GM19372 (cell line): Measurements from ENCODE around the gene DBH.
"Not testable (repeated sequence)": the region's sequence is repeated elsewhere in the genome, so short reads cannot be mapped to it uniquely, and the experiment has no call there.

Experiments
- ATAC-seq: cut with Tn5 transposase; IDR thresholded peaks from one replicate; pipeline ENCODE4 v1.9.1; 2021; ENCODE audit warnings: mild to moderate bottlenecking, low read depth, moderate library complexity; ENCODE audit not compliant: unreplicated experiment

Gene DBH

DNA sequence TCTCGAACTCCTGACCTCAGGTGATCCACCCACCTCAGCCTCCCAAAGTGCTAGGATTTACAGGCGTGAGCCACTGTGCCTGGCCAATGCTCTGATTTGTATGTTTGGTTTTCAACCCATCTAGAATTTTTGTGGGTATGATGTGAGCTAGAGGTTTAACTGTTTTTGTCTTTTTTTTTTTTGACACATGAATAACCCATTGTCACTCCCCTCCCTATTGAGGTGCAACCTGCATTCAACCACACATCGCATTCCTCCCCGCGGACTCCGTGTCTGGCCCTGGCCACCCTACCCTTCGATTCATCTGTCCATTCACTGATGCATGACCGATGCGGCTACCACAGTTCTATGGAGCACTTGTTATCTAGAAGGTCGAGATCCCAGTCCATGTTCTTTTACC, 17.4 kb upstream of the DBH start:
- ATAC-seq, result no peak

DNA sequence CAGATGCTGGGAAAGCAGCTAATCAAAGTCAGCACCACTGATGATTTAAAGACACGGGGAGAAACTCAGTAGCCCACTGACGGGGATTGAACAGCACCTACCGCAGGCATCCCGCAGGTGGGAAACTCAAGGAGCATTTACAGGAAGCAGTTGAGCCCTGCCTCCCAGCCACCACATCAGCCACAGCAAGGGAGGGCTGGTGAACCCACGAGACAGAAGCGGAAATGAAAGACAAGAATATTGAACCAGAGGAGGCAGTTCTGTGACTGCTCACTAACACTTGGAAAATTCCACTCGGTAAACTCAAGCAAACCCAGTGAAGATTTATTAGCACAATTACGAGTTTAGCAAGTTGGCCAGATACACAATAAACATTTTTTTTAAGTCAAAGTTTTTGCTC, 16.4 kb upstream of the DBH start:
- no peak for ATAC-seq

DNA sequence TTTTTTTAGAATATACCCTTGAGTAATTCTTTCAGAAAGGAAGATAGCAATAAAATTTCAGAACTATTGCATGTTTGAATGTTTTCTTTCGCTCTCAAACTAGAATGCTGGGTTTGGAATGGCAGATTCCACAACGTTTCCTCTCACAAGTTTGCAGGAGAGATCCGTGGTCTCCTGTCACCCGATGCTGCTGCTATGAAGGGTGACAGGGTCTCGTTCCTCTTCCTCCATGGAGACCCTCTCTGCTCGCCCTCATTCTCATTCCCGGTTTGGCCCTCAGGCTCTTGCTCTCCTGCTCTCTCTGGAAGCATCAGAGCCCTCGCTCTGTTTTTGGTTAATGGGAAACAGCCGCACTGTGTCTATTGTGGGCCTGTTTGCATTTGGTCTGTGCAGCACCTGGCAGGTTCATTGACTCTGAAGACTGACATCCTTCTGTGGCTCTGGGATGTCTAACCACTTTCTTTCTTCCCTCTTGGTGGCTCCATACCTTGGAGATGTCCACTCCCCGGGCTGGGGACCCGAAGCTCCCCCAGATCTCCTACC, 14.4 kb upstream of the DBH start:
- no peak for ATAC-seq

DNA sequence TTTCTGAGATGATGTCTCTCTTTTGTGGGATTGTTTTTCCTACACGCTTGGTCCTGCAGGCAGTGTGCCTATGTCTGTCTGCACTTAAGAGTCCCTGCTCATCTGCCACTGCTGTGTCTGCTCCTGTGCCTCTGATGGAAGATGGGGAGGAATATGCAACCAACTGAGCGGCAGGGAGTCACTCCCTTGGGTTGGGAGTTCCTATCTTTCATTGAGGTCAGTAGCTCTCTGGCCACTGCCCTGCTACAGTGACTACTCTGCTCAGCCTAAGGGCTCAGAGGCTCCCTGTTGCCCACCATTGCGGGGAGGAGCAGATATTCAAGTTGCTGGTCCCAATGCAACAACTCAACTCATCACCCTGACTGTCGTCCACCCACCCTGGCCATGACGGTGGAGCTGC, 13.6 kb upstream of the DBH start:
- ATAC-seq, result no peak

DNA sequence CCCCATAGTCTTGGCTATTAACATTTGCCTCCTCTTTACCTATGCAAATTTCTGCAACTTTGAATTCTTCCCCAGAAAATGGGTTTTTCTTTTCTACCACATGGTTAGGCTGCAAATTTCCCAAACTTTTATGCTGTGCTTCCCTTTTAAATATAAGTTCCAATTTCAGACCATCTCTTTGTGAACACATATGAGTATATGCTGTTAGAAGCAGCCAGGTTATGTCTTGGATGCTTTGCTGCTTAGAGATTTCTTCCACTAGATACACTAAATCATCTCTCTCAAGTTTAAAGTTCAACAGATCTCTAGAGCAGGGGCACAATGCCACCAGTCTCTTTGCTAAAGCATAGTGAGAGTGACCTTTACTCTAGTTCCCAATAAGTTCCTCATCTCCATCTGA, 10.2 kb upstream of the DBH start:
- ATAC-seq, result not testable (repeated sequence)

DNA sequence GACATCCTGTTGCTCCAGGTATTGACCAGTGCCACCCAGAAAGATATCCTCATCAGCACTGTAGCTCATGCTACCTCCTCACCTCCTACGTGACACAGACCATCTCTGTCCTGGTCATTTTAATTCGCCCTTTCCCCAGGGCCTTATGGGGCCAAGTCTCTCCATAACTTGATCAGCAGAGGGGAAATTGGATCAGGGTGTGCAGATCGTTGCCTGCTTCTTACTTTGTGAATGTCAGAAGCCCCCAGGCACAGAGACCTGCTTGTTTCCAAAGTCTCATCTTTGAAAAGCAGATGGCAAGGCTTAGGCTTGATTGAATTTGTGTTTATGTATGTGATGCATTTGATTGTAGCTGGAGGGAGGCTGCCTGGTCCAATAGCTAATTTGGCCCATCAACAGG, 8.8 kb upstream of the DBH start:
- no peak for ATAC-seq

DNA sequence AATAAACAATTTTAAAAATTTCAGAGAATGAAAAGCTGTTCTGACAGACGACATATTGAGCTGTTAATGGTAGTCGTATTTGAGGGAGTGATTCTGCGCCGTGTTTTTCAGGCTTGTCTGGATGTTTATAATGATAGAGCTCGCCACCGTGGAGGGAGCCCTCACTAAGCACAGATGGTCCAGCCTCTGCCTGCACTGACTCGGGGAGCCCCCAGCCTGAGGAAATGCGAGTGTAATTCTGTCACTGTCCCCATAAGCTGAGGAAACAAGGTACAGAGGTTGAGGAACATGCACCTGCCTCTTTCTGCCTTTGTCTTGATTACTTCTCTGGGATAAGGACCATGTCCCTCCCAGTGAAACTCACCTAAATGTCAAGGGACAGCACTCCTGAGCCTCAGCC, 7.4 kb upstream of the DBH start:
- ATAC-seq, result no peak

DNA sequence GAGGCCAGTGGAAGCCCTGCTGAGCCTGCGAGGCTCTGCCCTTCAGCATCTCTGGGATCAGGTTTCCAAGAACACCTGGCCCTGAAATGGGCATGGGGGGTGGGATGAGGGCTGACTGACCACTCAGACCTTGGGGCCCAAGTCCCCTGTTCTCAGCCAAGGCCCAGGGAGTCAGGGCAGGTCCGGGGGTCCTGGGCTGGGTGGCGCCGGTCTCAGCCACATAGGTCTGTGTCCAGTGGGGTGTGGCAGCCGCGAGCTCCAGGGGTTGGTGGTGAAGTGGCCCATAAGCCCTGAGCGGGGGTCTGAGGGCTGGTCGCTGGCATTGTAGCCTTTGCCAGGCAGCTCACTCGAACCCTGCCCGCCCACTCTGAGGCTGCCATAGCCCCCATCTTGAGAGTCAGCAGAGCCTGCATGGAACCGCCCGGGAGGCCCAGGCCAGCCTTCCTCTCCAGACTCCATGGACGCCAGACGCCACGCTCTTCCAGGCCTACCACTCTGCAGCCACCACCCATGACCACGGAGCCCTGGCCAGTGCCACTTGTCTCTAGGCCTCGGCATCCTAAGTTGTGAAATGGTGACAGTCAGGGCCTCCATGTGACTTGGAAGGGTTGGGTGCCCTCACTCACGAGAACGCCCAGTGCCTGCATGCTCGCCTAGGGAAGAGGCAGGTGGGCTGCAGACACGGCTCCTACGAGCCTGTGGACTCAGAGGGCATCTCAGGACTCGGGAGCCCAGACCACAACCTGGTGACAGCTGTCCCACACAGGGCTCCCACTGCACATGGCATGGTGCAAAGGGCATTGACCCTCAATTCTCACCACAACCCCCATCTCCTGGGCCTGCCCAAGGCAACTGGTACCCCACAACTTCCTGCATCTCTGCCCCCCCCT, 6.7 kb upstream of the DBH start:
- ATAC-seq, result no peak

DNA sequence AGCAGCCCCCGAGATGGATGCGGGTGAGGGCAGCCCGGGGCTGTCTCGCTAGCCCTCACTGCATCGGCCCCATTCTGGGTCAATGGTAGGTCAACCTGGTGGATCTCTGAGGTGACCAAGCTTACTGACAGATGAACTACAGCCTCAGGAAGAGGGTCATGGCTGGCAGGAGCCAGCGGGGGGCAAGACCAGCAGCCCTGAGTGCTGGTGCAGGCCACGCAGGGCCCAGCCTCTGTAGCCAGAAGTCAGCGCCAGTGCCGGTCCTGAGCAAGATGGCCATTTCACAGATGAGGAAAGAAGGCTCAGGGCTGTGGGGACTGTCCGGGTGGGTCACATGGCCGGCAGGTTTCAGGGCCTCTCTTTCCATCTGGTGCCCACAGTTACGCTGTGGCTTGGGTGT, 5.1 kb upstream of the DBH start:
- no peak for ATAC-seq

DNA sequence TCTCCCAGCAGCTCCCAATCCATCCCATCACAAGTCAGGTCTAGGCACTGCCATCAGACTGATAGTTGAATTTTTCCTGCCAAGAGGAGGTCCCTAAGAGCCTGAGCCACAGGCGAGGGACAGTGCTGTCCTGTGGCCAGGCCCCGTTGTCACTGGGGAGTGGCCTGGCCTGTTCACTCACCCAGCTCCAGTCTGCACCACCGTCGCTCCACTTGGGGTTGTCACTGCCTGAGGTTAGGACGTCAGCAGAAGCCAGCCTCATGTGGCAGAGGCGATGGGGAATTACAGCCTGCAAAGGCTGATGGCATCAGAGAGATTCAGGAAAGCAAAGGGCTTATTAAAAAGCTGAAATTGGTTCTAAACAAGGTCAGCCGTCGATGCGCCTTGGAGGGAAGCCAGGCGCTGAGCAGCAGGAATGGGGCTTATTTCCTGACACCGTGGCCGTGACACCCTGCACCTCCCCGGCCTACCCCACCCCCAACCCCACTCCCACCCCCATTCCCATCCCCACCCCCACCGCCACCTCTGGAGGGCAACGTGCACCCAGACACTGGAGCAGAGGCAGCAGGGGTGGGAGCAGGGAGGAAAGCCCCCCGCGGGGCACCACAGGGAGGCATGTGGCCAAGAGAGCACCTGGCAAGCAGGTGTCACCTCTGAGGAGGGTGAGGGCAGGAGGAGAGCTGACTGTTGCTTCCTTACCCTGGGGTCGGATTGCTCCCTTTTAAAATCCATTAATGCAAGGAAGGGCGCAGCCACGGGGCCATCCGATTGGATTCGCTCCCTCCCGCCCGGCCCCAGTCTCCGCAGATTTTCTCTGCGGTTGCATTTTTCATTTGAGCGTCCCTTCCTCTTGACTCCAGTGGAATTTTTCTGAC, 3.1 kb upstream of the DBH start:
- no peak for ATAC-seq

DNA sequence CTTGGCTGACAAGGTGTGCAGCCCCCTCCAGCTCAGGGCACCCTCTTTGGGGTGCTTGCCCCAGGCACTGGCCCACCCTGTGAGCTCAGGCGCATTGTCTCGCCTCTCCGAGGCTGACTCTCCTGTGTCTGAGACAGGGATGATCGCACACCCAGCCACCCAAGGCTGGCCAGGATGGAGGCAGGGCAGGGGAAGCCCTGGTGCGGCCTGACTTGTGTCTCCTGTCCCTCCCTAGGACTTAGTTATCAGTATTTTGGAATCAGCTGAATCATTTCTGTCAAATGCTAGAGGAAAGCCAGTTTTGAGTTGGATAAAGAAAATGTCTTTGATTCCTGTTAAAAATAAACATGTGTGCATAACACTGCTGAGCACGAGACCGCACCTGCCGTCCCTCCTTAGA, 2.5 kb upstream of the DBH start:
- ATAC-seq, result no peak

DNA sequence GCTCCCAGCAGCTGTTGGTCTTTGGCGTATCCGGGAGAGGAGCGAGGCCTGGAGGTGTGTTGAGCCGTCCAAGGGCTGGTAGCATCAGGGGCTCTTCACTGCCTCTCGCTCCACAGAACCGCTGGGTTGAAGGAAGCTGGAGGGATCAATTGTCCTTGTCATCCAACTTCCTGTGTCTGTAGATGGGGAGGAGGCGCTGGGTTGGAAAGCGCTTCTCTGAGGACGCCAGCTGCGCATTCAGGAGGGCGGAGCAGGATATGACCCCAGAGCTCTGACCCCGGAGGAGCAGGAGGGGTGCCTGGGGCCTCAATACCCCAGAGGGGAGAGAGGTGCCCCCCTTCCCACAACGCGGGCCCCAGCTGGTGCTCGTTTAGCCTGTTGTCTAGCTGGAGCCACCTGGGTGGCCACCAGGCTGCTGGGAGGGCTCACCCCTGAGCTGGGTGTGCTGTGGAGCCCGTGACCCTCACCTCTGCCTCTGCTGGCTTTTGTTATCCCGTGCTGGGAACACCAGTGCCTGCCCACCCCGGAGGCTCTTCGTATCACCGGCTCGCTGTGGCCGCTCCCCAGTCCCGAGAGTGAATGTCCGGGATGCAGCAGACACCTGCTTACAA, 2.0 kb upstream of the DBH start:
- no peak for ATAC-seq

DNA sequence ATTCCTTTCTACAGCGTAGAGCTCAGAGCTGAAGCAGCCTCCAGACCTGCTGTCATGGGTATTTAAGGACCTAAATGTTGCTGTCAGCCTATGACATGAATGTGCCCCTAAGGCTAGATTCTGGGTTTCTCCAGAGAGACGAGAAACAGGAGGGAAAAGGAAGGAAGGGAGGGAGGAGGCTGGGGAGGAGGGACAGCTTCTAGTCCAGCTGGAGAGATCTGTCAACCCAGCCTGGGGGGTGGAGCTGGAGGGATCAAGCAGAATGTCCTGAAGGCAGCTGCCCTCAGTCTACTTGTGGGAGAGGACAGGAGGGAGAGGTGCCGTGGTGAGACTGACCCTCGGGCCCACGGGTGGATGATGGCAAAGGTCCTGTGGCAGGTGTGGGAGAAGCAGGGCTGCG, 1.1 kb upstream of the DBH start:
- ATAC-seq, result no peak

DNA sequence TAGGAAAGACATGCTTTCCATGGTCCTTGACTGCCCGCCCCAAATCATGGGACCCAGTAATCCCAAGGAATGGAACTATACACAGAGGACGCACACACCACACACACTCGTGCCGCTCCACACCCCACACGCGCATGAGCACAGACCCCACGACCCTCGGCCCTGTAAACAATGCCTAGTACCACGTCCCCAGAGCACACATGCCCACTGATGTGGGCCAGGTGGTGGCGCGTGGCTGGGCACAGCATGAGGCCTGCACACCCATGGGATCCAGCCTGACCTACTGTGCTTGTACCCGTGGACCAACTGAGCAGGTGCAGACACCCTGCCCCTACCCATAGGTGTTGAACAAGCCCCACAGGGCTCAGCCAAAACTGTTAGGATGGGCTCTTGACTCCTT, 739 bp downstream of the DBH start:
- no peak for ATAC-seq

DNA sequence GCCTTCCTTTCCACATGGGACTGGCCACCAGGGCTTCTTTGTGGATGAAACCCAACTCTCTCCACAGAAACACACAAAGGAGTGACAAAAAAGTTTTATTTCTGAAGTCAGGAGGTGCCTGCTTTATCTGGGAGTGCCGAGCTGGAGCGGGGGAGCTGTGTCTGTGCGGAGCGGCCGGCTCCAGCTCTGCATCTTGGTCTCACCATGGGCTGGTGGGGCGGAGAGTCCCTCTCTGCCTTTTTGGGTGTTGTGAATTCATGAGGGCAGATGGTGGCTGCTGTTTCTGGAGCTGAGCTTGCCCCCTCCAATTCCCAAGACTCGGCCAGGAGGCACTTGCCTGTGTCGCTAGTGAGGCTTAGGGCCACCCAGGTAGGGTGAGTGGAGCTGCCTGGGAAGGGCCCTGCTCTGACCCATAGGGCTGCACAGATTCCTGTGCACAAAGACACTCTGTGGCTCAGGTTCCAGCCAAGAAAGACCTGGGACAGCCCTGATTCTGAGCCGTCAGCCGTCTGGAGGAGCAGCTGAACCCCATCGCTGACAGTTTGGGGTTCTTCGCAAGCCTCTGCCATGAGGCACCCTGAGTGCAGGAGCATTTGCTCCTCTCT, 1.4 kb downstream of the DBH start:
- ATAC-seq, result no peak

DNA sequence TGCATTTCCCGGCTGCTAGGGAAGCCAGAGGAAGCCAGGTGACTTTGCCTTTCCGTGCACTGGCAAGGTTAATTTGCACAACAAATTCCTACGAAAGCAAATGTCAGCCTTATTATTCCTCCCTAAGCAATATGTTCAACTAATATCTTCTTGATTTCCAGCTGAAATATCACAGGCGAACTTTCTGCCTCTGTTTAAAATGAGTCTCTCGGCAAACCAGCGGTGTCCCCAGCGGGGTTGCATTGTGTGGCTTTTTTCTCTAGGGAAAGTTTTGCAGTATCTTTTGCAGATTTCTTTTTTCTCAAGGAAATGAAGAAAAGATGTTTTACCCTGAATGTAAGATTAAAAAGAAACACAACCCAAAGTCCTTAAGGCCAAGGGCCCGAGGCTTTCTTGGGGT, 1.9 kb downstream of the DBH start:
- ATAC-seq, result no peak

DNA sequence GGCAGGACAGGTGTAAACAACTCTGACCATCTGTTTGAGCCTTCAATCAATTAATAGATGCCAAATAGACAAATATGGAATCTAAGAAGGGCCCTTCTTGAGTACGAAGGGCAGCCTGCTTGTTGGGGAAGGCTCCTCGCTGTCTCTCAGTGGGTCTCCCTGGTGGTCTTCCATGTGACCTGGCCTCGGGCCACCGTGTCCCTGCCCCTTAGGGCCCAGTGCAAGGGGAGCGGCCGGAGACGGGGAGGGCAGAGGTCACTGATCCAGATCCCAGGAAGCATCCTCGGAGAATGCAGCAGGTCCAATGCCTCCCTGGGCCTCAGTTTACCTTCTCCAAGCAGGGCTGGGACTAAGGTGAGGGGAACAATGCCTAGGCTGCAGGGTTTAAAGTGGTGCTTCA, 2.5 kb downstream of the DBH start:
- no peak for ATAC-seq

DNA sequence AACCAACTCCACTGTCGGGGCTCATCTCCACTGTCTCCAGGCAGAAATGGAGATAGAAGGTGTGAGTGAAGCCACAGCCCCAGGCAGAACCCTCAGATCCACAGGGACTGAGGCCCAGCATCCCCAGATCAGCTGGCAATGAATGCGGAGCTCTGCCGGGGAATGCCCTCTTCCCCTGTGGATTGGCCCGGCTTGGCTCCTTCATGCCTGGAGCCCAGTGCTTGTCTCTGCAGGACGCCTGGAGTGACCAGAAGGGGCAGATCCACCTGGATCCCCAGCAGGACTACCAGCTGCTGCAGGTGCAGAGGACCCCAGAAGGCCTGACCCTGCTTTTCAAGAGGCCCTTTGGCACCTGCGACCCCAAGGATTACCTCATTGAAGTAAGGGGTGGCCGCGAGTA, 3.5 kb downstream of the DBH start:
- no peak for ATAC-seq

DNA sequence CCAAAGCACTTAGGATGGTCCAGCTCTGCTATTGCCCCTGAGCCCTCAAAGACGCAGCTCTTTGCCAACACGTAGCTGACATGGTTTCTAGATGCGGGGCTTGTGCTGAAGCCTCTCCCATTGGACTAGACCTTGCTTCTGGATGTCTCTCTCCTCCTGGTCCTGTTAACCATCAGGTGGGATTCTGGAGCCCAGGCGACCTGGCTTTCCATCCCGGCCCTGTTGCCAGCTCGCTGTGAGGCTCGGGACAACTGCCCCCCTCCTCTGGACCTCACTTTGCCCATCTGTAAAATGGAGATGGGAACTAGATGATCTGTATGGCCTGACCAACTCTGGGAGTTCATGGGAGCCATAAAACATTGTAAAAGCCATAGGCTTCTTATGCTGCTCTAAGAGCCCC, 4.0 kb downstream of the DBH start:
- no peak for ATAC-seq

DNA sequence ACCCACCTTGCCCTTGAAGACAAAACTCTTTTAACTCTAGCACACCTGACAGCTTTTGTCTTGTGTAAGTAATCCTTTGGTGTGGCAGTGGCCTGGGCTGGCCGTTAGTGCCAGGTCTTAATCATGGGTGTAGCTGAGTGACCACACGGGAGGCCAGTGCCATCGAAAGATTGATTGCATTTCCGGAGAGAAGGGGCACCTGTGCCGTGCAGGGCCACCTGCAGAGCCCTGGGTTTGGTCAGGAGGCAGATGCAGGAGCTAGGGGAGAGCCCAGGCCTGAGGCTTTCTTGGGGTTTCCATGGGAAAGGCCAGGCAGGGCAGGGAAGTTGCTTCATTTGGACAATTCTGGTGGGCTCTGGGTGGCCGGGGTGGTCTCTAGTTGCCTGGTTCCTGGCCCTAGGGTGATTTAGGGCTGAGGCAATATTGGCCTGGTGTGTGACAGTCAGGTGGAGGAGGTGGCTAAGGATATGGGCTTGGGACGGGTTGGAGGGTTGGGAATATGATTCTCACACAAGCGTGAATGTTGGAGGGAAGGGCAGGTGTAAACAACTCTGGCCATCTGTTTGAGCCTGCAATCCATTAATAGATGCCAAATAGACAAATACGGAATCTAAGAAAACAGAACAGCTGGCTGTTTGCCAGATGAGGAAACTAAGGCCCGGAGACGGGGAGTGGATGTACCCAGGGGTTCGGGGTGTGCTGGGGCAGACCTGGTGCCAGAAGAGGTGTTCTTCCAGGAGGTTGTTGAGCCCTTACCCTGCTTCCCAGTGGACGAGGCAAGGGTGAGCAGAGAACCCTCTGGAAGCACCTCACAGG, 4.6 kb downstream of the DBH start:
- no peak for ATAC-seq
